ENCODE data around the gene SLC35E1. TPM values are rescaled to one million over a fixed set of nuclear protein-coding genes. Genes with fewer than 3 reads are reported as not detected.

Gene SLC35E1
- total and polyA plus RNA-seq, 2 of the 13 experiments (the other 11 are each of a cell fraction or from before 2014, with no cell fraction given) = 21.2 to 46.5 TPM

GRCh38 chr19:16614941-16615340 lies 42.7 kb upstream of the SLC35E1 start:
- no peaks in the 10 kb centered on the region for H3K9me3 ChIP-seq (ENCODE audit: low read length)
- CTCF ChIA-PET (ENCODE audit: low intra/inter-chr PET ratio, low total read pairs) = no interaction called here
- H3K4me2 ChIP-seq (ENCODE audit: low read depth, low read length) = no peak overlapping the region
- H3K79me2 ChIP-seq (ENCODE audit: insufficient read depth, low read length) = peaks cover 91% of the 10 kb centered on the region
- POLR2A ChIA-PET = no interaction called here
- H3K27me3 ChIP-seq (ENCODE audit: control insufficient read depth in 1 of 2, insufficient read depth in 2 of 2, low read length in 2 of 2) = no peaks in the 10 kb centered on the region
- no peak overlapping the region for H3K9ac ChIP-seq (ENCODE audit: insufficient read depth, low read depth, low read length)
- intact Hi-C loops (cut with micrococcal nuclease; ENCODE audit: unreplicated experiment) (no loop called here), in situ Hi-C loops (cut with HindIII; ENCODE audit: extremely low pct_ligation_motif_present, low pct_unique_long_range_greater_than_20kb) (no loop called here)
- no TSS peak for BruUV-seq (replicated peaks)
- H2AFZ ChIP-seq (ENCODE audit: low read length) = no peak overlapping the region
- no peak for FAIRE-seq
- ATAC-seq = no peak
- H3K4me3 ChIP-seq (replicated peaks in 1 of 3; ENCODE audit: insufficient read depth in 1 of 3, low read depth in 2 of 3, low read length in 3 of 3) = no peak overlapping the region
- H3K4me1 ChIP-seq (ENCODE audit: insufficient read depth, low read length) = no peaks in the 10 kb centered on the region
- 95% methylated on average over 2 of the region's 2 CpGs for WGBS (ENCODE audit: low lambda C conversion rate)
- no peak overlapping the region for H3K27ac ChIP-seq (ENCODE audit: extremely low read length, insufficient read depth, low read length)
- peaks cover 7% of the 10 kb centered on the region for H4K20me1 ChIP-seq (ENCODE audit: insufficient read depth, low read length)
- no peaks in the 10 kb centered on the region; a peak in 1 of 5 replicates for H3K36me3 ChIP-seq (replicated peaks in 1 of 2; ENCODE audit: control insufficient read depth in 1 of 2, insufficient read depth in 2 of 2, low read length in 2 of 2)
- TF ChIP-seq ZNF7 (CRISPR knock-in tag; IDR thresholded peaks at IDR 0.05) (no peak), NR0B2 (CRISPR knock-in tag; IDR thresholded peaks at IDR 0.05) (no peak), REST (IDR thresholded peaks at IDR 0.05; ENCODE audit: borderline replicate concordance in 1 of 2, low read depth in 1 of 2, low read length in 2 of 2) (no peak), POLR2AphosphoS5 (IDR thresholded peaks at IDR 0.05; ENCODE audit: low read depth, low read length) (no peak), PLSCR1 (CRISPR knock-in tag; IDR thresholded peaks at IDR 0.05; ENCODE audit: borderline replicate concordance) (no peak), PPARG (CRISPR knock-in tag; conservative IDR thresholded peaks at IDR 0.05) (no peak), ZFP1 (CRISPR knock-in tag; IDR thresholded peaks at IDR 0.05) (no peak), GZF1 (CRISPR knock-in tag; IDR thresholded peaks at IDR 0.05) (no peak), SPEN (CRISPR knock-in tag; IDR thresholded peaks at IDR 0.05; ENCODE audit: low read depth) (no peak), GATAD1 (CRISPR knock-in tag; IDR thresholded peaks at IDR 0.05) (no peak), FOXJ3 (CRISPR knock-in tag; IDR thresholded peaks at IDR 0.05; ENCODE audit: borderline replicate concordance) (no peak), U2AF2 (IDR thresholded peaks at IDR 0.05; ENCODE audit: low read depth, low read length) (no peak), JARID2 (CRISPR knock-in tag; IDR thresholded peaks at IDR 0.05; ENCODE audit: insufficient replicate concordance) (no peak), HDAC1 (CRISPR knock-in tag; IDR thresholded peaks at IDR 0.05) (no peak), ZNF547 (CRISPR knock-in tag; IDR thresholded peaks at IDR 0.05) (no peak), RARA (CRISPR knock-in tag; IDR thresholded peaks at IDR 0.05) (no peak), ZNF280D (CRISPR knock-in tag; IDR thresholded peaks at IDR 0.05) (no peak), DPF2 (CRISPR knock-in tag; IDR thresholded peaks at IDR 0.05; ENCODE audit: borderline replicate concordance, low read depth) (no peak)
- DNase-seq (ENCODE audit: low spot score) = no peak

All from HepG2 (cell line).